GM19455 (cell line): ENCODE data around the gene ATG5.

ENCODE experiments used
- ATAC-seq: cut with Tn5 transposase; IDR thresholded peaks from one replicate; pipeline ENCODE4 v1.9.1; 2021; ENCODE audit not compliant: unreplicated experiment

The ATG5 gene

GRCh38 chr6:106134906-106135634, 190.5 kb downstream of the ATG5 start:
- ATAC-seq, result no peak
